NCI-H1694 treated with DMSO at 0.1 percent for 48 hours (cell line): ENCODE data around the gene ZNF768.

Experiments used
- DNase-seq: peaks from one replicate; lab custom pipeline; 2025; lab: John Stamatoyannopoulos, UW

The ZNF768 gene

DNA sequence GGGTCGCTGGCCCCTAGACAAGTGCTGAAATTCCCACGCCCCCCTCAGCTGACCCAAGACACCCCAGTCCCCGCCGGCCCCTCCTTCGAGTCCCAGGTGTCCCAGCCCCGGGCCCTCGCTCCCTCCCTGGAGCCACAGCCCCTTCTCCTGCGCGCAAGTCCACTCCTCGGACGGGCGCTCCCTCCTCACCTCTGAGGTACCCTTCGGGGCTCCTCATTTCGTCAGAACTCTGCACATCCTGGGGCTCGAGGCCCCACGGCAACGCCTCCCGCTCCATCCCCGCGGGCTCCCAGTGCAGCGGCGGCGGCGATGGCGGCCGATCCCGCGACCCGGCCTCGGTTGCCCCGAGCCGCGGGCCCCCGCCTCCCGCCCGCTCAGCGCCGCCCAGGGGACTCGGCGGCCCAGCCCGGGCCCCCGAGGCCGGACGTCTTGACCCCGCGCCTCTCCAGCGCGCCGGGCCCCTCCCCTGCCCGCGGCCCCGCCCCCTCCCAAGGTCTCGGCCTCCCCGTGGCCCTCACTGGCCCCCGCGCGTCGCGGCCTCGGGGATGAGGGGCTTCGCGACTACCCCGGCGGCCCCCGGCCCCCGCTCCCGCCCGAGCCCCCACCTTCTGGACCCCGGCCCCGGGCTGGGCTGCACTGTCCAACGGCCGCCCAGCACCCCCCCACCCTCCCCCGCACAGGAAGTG, at the start of gene ZNF768:
TSS of gene ZNF768 (minus strand) at position 430 of the 686 bp plus-strand sequence. CDS start at position 277, 153 bp downstream.
- DNase-seq, result no peak

DNA sequence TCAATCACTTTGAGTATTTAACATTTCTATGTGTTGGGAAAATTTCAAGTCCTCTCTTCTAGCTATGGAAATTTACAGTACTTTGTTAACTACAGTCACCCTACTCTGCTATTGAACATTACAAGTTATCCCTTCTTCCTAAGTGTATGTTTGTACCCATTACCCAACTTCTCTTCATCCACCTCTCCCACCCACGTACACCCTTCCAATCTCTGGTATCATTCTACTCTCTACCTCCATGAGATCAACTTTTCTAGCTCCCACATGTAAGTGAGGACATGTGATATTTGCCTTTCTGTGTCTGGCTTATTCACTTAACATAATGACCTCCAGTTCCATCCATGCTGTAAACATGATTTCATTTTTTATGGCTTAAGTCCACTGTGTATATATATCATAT, 48.3 kb upstream of the ZNF768 start:
- DNase-seq, result no peak

DNA sequence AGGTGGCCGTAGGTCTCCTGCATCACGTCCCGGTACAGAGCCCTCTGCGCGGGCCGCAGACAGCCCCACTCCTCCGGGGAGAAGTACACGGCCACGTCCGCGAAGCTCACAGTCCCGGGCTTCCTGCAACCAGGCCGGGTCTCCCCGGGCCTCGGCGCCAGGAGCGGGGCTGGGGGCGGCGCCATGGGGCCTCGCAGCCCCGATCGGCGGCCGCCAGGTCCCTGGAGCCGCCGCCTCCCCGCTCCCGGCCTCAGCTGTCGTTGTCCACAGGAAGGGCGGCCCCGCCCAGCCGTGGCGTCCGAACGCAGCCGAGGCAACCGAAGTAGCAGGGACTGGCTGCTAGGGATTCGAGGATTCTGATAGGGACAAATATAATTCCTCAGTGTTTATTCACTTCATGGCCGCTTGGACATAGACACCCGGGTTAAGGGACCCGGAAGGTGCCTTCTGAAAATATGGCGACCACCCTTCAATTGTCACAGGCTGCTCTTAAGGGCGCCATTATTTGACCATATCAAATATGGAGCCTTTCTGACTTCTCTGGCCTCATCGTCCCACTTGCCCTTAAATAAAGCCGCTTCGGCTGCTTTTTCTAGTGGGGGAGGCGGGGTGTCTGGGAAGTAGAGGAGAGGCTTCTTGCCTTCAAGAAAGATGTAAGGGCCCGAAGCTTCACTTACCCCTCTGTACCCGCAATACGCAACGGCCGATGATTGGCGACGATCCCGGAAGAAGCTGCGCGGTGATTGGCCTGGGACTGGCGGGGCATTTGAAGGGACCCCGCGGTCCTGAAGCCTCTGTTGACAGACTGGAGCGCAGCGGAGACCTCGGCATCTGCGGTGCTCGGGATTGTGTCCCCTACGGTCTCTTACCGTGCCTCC, 45.3 kb upstream of the ZNF768 start, which contains the start of gene ZNF688:
TSS of gene ZNF688 (minus strand) at position 270 of the 878 bp plus-strand sequence. CDS start at position 185, 85 bp downstream.
- DNase-seq, result peak; percentile 91

DNA sequence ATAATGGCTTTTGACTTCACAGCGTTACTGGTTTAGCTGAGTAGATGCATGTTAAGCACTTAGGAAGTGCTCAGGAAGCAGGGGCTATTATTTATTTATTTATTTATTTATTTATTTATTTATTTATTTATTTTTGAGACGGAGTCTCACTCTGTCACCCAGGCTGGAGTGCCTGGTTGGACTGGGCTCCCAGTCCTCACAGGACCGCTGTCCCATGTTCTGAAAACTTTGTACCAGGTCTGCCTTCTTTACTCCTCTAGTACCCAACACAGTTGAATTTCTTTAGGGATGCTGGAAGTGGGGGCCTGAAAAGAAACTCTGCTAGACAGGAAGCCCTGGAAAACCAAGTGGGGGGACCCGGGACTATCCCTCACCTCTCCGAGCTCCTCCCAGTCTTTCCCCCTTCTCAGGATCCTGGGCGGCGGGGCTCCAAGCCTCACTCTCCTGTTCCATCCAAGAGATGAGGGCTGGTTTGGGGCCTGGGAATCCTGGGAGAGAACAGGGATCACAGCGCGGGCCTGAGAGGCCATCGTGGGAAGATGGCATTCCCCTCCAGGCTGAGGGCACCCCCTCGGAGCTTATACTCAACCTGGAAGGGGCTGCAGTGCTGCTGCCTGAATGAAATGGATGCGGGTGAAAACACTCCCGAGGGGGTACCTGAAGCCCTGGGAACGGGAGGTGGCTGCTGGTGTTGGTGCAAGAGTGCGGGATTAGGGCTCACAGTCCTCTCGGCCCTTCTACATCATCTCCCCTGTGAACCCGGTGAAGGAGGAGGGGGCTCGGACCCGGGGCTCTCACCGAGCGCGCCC, 44.5 kb upstream of the ZNF768 start:
- DNase-seq, result no peak

DNA sequence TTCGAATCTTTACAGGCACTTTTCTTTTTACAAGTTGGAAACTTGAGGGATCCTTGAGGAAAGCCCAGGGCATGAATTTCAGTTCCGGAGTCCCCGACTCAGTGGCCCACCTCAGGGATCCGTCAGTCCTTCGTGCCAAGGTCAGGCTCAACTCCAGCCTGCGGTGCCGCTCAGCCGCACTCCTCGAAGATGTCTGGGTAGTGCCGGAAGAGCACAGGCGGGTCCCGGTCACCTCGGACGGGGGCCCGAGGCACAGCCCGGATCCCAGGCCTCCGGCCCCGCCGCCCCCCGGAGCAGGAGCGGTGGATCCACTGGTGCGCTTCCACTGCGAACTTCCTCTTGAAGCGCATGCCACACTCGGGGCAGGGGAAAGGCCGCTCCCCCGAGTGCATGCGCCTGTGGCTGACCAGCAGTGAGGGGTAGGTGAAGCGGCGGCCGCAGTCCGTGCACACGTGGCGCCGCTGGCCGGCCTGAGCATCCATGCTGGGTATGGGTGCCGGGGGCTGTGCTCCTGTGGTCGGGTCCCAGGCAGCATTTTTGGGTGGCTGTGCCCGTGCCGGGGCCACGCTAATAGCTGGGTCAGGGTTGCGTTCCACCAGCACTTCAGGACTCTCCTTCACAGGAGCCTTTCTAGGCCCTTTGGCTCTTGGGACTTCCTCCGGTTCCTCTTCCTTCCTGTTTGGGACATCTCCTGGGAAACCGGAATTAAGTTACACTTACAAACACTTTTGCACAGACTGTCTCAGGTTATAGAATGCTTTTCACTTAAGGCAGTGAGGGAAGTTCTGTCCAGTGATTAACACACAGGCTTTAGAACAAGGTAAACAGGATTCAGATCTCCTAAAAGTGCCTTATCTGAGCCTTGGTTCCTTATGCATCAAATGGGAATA, 43.6 kb upstream of the ZNF768 start:
- DNase-seq, result no peak

DNA sequence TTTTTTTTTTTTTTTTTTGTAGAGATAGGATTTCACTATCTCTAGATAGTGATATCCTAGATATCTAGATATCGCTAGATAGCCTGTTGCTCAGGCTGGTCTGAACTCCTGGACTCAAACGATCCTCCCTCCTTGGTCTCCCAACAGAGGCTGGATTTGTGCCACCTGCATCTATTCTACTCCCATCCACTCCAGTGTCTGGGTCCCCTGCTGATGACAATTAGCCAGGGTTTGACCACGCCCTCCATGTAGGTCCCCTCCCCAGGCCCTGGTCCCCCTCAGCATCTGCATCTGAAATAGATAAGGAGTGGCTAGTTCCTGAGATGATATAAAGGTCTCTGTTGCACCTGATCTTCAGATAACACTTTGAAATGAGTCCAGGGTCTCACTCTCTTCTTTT, 42.9 kb upstream of the ZNF768 start:
- DNase-seq, result no peak

DNA sequence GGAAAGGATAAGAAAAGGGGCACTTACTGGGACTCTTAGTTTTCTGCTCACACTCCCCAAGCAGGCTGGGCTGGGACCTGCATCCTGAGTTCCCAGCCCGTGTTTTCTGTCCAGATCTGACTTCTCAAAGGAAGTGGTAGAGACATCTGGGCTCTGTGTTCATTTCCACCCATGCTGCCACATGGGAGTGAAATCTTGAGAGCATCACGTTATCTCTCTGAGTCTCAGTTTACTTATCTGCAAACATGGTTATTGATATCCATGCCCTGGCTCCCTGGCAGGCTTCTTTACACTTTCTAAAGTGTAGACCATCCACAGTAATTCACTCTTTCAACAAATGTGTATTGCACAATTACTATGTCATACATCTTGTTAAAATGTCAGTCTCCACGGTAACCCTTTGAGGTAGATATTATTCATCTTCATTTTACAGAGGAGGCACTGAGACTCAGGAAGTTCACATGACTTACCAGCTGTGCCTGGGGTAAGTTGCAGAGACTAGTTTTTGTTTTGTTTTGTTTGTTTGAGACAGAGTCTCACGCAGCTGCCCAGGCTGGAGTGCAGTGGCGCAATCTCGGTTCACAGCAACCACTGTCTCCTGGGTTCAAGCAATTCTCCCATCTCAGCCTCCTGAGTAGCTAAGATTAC, 41.7 kb upstream of the ZNF768 start:
- DNase-seq, result no peak

DNA sequence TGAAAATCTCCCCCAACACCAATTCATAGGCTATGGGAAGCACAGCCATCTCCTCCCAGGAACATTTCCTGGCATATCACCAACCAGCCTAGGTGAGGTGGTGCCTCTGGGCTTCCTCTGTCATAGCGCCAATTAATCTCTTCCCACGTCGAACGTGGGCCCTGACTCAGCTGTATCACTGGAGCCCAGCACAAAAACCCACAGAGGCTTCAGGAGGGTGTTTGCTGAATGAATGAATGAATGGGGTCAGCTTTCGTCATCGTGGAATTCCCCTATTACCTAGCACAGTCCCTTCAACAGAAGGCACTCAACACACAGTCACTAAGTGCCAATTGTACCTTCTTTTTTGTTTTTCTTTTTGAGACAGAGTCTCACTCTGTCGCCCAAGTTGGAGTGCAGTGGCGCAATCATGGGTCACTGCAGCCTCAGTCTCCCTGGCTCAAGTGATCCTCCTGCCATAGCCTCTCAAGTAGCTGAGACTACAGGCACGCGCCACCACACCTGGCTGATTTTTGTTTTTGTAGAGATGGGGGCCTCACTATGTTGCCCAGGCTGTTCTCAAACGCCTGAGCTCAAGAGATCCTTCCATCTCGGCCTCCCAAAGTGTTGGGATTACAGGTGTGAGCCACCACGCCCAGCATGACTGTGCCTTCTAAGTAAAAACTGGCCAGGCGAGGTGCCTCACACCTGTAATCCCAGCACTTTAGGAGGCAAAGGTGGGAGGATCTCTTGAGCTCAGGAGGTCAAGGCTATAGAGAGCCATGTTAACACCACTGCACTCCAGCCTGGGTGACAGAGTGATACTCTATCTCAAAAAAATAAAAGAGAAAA, 41.0 kb upstream of the ZNF768 start:
- no peak for DNase-seq

DNA sequence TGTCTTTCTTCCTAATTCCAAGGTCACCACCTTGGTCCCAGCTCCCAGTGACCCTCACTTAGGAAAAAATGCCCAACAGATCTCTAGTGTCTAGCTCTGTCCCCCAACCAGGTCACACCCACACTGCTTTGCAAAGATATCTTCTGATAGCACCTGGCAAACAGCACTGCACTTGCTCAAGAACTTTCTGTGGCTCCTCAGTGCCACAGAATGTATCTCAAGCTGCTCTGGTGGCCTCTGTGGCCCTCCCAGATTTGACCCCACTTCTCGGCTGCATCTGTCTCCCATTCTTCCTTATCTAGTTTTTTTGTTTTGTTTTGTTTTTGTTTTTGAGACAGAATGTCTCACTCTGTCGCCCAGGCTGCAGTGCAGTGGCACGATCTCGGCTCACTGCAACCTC, 40.2 kb upstream of the ZNF768 start:
- no peak for DNase-seq

DNA sequence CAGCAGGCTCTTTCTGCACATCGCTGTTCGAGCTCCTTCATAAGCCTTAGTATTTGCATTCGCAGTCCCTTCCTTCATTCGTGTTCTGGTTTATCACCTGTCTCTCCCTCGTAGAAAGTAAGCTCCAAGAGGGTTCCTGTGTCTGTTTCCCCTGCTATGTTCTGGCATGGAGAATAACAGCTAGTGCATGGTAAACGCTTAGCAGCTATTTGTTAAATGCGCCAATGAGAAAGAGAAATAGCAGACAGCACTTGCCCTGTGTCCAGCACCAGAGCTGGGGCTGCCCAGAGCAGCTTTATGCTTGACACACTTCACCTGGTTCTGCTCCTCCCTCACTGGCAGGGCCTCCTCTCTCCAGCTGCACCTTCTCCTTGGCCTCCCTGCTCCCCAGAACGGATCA, 39.6 kb upstream of the ZNF768 start:
- no peak for DNase-seq

DNA sequence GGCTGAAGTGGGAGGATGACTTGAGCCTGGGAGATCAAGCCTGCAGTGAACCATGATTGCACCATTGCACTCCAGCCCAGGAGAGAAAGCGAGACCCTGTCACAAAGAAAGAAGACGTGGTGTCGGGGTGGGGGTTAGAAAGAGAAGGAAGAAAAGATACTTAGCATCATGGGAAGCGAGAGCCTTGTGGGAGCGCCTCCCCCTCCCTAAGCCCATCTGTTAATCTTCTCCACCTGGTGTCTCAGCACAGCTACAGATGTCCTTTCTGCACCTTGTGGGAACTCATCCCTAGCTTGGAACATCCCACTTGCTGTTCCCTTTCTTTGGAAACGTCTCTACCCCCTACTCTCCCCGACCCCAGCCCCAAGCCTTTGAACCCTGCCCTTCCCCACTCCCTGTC, 39.2 kb upstream of the ZNF768 start:
- no peak for DNase-seq

DNA sequence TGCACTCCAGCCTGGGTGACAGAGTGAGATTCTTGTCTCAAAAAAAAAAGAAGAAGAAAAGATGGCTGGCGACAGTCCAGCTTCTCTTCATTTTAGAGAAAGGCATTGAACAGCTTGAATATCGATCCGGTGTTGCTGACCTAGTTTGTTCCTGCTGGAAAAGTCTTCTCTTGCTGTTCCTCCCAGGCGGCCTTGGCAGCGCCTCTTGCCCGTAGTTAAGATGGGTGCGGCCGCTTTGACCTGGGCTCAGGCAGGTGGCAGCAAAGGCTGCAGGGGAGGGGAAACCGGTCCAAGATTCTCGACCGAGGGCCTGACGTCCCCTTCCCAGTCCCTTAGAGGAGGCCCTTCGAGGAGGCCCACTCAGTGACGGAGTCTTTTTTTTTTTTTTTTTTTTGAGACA, 35.7 kb upstream of the ZNF768 start:
- DNase-seq, result no peak

DNA sequence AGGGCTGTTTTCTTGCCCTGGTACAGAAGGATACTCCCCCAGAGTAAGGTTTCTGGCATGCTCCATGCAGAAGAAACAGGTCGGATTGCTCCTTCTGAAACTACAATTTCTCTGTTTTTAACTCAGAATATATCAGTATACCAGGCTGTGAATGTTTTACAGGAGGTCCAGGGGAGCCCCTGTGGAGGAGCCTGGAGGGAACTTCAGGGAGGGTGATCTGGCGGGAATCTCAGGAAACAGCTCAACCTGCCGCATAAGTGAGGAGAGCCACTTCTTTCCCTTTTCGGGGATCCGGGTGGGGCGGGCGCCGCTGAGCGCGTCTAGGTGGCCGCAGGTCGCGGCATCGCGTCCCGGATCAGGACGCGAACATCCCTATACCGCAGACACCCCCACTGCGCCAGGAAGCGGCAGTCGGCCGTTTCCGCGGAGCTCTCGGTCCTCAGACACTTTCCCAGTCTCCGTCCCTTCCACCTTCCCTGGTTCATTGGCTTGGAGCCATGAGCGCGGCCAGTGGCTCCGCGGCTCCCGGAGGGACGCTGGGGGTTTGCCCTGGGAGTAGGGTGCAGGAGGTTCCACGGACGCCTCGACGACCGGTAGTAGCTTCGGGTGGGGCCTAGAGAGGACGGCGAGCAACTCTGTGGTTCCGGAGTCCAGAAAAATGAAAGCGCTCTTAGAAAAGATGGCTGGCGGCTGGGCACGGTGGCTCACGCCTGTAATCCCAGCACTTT, 34.9 kb upstream of the ZNF768 start:
- no peak for DNase-seq

DNA sequence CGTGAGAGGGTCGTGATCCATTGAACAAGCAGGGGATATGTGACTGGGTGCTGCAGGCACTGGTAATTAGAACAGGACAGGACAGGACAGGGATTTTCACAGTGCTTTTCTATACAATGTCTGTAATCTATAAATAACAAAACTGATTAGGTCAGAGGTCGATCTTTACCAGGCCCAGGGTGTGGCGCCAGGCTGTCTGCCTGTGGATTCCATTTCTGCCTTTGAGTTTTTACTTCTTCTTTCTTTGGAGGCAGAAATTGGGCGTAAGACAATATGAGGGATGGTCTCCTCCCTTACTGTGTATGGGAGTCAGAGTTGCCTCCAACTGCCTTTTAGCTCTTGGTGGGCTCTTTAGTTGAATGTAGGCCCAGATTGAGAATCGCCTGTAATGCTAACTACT, 33.3 kb upstream of the ZNF768 start:
- DNase-seq, result no peak

DNA sequence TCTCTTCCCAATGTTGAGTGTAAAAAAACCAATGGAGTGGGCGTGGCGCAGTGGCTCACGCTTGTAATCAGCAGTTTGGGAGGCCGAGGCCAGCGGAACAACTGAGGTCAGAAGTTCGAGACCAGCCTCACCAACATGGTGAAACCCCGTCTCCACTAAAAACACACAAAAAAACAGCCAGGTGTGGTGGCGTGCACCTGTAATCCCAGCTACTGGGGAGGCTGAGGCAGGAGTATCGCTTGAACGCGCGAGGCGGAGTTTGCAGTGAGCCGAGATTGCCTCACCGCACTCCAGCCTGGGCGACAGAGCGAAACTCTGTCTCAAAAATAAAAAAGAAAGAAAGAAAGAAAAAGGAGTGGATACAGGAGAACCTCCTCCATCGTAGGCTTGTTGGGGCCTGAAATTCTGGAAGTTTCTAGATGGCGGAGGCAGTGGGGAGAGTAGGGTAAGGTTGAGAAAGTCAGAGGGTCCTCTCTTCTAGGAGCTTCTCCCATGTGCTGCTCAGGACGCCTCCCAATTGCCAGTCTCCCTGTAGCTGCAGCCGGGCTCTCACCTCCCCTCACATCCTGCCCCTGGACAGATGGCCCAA, 32.5 kb upstream of the ZNF768 start:
- DNase-seq, result no peak

DNA sequence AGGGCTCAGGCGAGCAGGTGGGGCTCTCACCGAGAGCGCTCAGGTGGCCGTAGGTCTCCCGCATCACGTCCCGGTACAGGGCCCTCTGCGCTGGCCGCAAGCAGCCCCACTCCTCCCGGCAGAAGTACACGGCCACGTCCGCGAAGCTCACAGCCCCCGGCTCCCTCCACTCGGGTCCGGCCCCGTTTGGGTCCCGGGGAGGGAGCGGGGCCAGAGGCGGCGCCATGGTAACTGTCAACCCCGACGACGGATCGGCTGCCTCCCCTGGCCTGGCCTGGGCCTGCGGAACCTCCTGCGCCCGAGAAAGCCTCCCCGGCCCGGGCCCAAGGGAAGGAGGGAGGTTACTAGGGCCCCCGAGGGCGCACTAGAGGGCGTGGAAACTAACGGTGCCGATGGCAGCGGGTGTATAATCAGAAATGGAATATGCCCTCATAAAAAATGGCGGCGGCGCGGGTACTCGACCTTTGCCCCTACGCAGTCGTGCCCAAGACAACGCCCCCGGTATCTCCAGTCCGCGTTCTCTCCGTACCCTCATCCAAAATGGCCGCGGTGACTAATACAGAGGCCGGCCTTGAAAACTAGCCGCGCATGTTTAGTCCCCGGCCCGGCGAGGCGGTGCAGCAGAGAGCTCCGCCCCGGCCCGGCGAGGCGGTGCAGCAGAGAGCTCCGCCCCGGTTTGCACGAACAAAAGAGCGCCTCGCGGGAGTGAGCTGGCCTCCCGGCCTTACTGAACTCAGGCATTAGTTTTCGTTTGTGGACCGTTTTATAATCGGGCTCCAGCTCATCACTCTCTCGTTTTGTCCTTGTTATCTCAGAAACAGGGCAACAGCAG, 31.8 kb upstream of the ZNF768 start, which contains the start of gene ZNF764:
TSS of gene ZNF764 (minus strand) at position 418 of the 832 bp plus-strand sequence. CDS start at position 226, 192 bp downstream.
- DNase-seq, result peak; percentile 86

DNA sequence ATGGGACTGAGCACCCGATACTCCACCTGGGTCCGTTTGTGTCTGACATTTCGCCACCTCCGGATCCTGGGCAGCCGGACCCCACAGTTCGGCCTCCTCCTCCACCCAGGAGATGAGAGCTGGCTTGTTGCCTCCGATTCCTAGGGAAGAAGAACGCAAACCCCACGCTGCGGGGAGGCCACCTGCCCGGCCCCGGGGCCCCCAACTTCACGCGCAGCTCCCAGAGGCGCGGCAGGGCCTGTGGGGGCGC, 31.3 kb upstream of the ZNF768 start:
- no peak for DNase-seq

DNA sequence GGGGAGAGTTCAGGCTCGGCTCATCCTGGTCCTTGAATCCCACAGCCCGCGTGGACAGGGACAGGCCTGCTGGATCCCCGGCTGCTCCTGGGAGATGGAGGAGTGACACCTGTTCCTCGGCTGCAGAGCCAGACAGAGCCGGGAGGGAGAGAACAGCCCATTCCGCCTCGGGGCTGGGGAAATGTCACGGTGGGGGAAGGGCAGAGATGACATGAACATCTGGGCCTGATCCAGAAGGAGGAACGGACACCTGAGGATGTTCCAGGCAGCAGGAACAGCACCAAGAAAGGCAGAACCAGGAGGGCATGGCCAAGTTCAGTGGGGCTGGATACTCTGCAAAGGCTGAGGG, 29.7 kb upstream of the ZNF768 start:
- DNase-seq, result no peak
